ENCODE results near the gene SRGAP1.

Gene SRGAP1

GRCh38 chr12:63815482-63815852 is 29.0 kb upstream of the SRGAP1 start:
- Histone ChIP-seq H3K27me3 (ENCODE audit: control insufficient read depth, insufficient read depth, low read length) (no peaks in the 10 kb centered on the region), H3K4me1 (ENCODE audit: control insufficient read depth, insufficient read depth, low read length) (no peaks in the 10 kb centered on the region), H3K9ac (ENCODE audit: low read depth, low read length) (no peak overlapping the region), H3K36me3 (ENCODE audit: control insufficient read depth, insufficient read depth, low read length) (no peaks in the 10 kb centered on the region), H3K4me3 (ENCODE audit: low read depth, low read length) (no peak overlapping the region), H3K9me3 (ENCODE audit: control insufficient read depth, insufficient read depth, low read length) (no peaks in the 10 kb centered on the region)

GRCh38 chr12:63816031-63816430 is 28.5 kb upstream of the SRGAP1 start:
- H3K9me3 ChIP-seq (ENCODE audit: control insufficient read depth, insufficient read depth, low read length): no peaks in the 10 kb centered on the region
- H3K4me1 ChIP-seq (ENCODE audit: control insufficient read depth, insufficient read depth, low read length): no peaks in the 10 kb centered on the region
- no peaks in the 10 kb centered on the region for H3K36me3 ChIP-seq (ENCODE audit: control insufficient read depth, insufficient read depth, low read length)
- no peak overlapping the region for H3K4me3 ChIP-seq (ENCODE audit: low read depth, low read length)
- no peak overlapping the region for H3K9ac ChIP-seq (ENCODE audit: low read depth, low read length)
- no peaks in the 10 kb centered on the region for H3K27me3 ChIP-seq (ENCODE audit: control insufficient read depth, insufficient read depth, low read length)

GRCh38 chr12:63820427-63820826 is 24.1 kb upstream of the SRGAP1 start:
- Histone ChIP-seq H3K4me3 (ENCODE audit: low read depth, low read length) (no peak overlapping the region), H3K9me3 (ENCODE audit: control insufficient read depth, insufficient read depth, low read length) (no peaks in the 10 kb centered on the region), H3K36me3 (ENCODE audit: control insufficient read depth, insufficient read depth, low read length) (no peaks in the 10 kb centered on the region), H3K9ac (ENCODE audit: low read depth, low read length) (no peak overlapping the region), H3K27me3 (ENCODE audit: control insufficient read depth, insufficient read depth, low read length) (peaks cover 4% of the 10 kb centered on the region), H3K4me1 (ENCODE audit: control insufficient read depth, insufficient read depth, low read length) (no peaks in the 10 kb centered on the region)

GRCh38 chr12:63821781-63822251 is 22.7 kb upstream of the SRGAP1 start:
- H3K4me1 ChIP-seq (ENCODE audit: control insufficient read depth, insufficient read depth, low read length): no peaks in the 10 kb centered on the region
- peaks cover 4% of the 10 kb centered on the region for H3K27me3 ChIP-seq (ENCODE audit: control insufficient read depth, insufficient read depth, low read length)
- peak overlapping the region; percentile 45 for H3K4me3 ChIP-seq (ENCODE audit: low read depth, low read length)
- H3K9ac ChIP-seq (ENCODE audit: low read depth, low read length): peak overlapping the region; percentile 54
- H3K9me3 ChIP-seq (ENCODE audit: control insufficient read depth, insufficient read depth, low read length): no peaks in the 10 kb centered on the region
- H3K36me3 ChIP-seq (ENCODE audit: control insufficient read depth, insufficient read depth, low read length): no peaks in the 10 kb centered on the region

GRCh38 chr12:63822352-63822751 is 22.1 kb upstream of the SRGAP1 start:
- Histone ChIP-seq H3K36me3 (ENCODE audit: control insufficient read depth, insufficient read depth, low read length) (no peaks in the 10 kb centered on the region), H3K4me1 (ENCODE audit: control insufficient read depth, insufficient read depth, low read length) (no peaks in the 10 kb centered on the region), H3K9me3 (ENCODE audit: control insufficient read depth, insufficient read depth, low read length) (no peaks in the 10 kb centered on the region), H3K9ac (ENCODE audit: low read depth, low read length) (no peak overlapping the region), H3K4me3 (ENCODE audit: low read depth, low read length) (no peak overlapping the region), H3K27me3 (ENCODE audit: control insufficient read depth, insufficient read depth, low read length) (peaks cover 4% of the 10 kb centered on the region)

GRCh38 chr12:63823040-63823439 is 21.5 kb upstream of the SRGAP1 start:
- Histone ChIP-seq H3K36me3 (ENCODE audit: control insufficient read depth, insufficient read depth, low read length) (no peaks in the 10 kb centered on the region), H3K27me3 (ENCODE audit: control insufficient read depth, insufficient read depth, low read length) (peaks cover 4% of the 10 kb centered on the region), H3K9ac (ENCODE audit: low read depth, low read length) (no peak overlapping the region), H3K4me3 (ENCODE audit: low read depth, low read length) (no peak overlapping the region), H3K9me3 (ENCODE audit: control insufficient read depth, insufficient read depth, low read length) (no peaks in the 10 kb centered on the region), H3K4me1 (ENCODE audit: control insufficient read depth, insufficient read depth, low read length) (no peaks in the 10 kb centered on the region)

- Histone ChIP-seq H3K9ac (ENCODE audit: low read depth, low read length) (no peak overlapping the region), H3K4me1 (ENCODE audit: control insufficient read depth, insufficient read depth, low read length) (no peaks in the 10 kb centered on the region), H3K36me3 (ENCODE audit: control insufficient read depth, insufficient read depth, low read length) (no peaks in the 10 kb centered on the region), H3K27me3 (ENCODE audit: control insufficient read depth, insufficient read depth, low read length) (peaks cover 4% of the 10 kb centered on the region), H3K4me3 (ENCODE audit: low read depth, low read length) (no peak overlapping the region), H3K9me3 (ENCODE audit: control insufficient read depth, insufficient read depth, low read length) (peaks cover 3% of the 10 kb centered on the region)
Observed at GRCh38 chr12:63826006-63826585, 18.4 kb upstream of the SRGAP1 start.

GRCh38 chr12:63828867-63829266 is 15.6 kb upstream of the SRGAP1 start:
- H3K27me3 ChIP-seq (ENCODE audit: control insufficient read depth, insufficient read depth, low read length): no peaks in the 10 kb centered on the region
- peaks cover 3% of the 10 kb centered on the region for H3K9me3 ChIP-seq (ENCODE audit: control insufficient read depth, insufficient read depth, low read length)
- H3K4me3 ChIP-seq (ENCODE audit: low read depth, low read length): no peak overlapping the region
- no peak overlapping the region for H3K9ac ChIP-seq (ENCODE audit: low read depth, low read length)
- no peaks in the 10 kb centered on the region for H3K4me1 ChIP-seq (ENCODE audit: control insufficient read depth, insufficient read depth, low read length)
- H3K36me3 ChIP-seq (ENCODE audit: control insufficient read depth, insufficient read depth, low read length): no peaks in the 10 kb centered on the region

GRCh38 chr12:63836046-63836445 is 8.5 kb upstream of the SRGAP1 start:
- H3K9me3 ChIP-seq (ENCODE audit: control insufficient read depth, insufficient read depth, low read length): no peaks in the 10 kb centered on the region
- no peaks in the 10 kb centered on the region for H3K27me3 ChIP-seq (ENCODE audit: control insufficient read depth, insufficient read depth, low read length)
- H3K4me1 ChIP-seq (ENCODE audit: control insufficient read depth, insufficient read depth, low read length): no peaks in the 10 kb centered on the region
- no peak overlapping the region for H3K4me3 ChIP-seq (ENCODE audit: low read depth, low read length)
- no peak overlapping the region for H3K9ac ChIP-seq (ENCODE audit: low read depth, low read length)
- H3K36me3 ChIP-seq (ENCODE audit: control insufficient read depth, insufficient read depth, low read length): no peaks in the 10 kb centered on the region

GRCh38 chr12:63836936-63837335 is 7.6 kb upstream of the SRGAP1 start:
- Histone ChIP-seq H3K4me1 (ENCODE audit: control insufficient read depth, insufficient read depth, low read length) (no peaks in the 10 kb centered on the region), H3K9me3 (ENCODE audit: control insufficient read depth, insufficient read depth, low read length) (no peaks in the 10 kb centered on the region), H3K9ac (ENCODE audit: low read depth, low read length) (no peak overlapping the region), H3K27me3 (ENCODE audit: control insufficient read depth, insufficient read depth, low read length) (no peaks in the 10 kb centered on the region), H3K4me3 (ENCODE audit: low read depth, low read length) (no peak overlapping the region), H3K36me3 (ENCODE audit: control insufficient read depth, insufficient read depth, low read length) (no peaks in the 10 kb centered on the region)

GRCh38 chr12:63838411-63838810 is 6.1 kb upstream of the SRGAP1 start:
- no peaks in the 10 kb centered on the region for H3K27me3 ChIP-seq (ENCODE audit: control insufficient read depth, insufficient read depth, low read length)
- H3K9ac ChIP-seq (ENCODE audit: low read depth, low read length): no peak overlapping the region
- no peak overlapping the region for H3K4me3 ChIP-seq (ENCODE audit: low read depth, low read length)
- H3K9me3 ChIP-seq (ENCODE audit: control insufficient read depth, insufficient read depth, low read length): no peaks in the 10 kb centered on the region
- no peaks in the 10 kb centered on the region for H3K36me3 ChIP-seq (ENCODE audit: control insufficient read depth, insufficient read depth, low read length)
- H3K4me1 ChIP-seq (ENCODE audit: control insufficient read depth, insufficient read depth, low read length): no peaks in the 10 kb centered on the region

- Histone ChIP-seq H3K9me3 (ENCODE audit: control insufficient read depth, insufficient read depth, low read length) (no peaks in the 10 kb centered on the region), H3K4me1 (ENCODE audit: control insufficient read depth, insufficient read depth, low read length) (no peaks in the 10 kb centered on the region), H3K27me3 (ENCODE audit: control insufficient read depth, insufficient read depth, low read length) (peaks cover 11% of the 10 kb centered on the region), H3K4me3 (ENCODE audit: low read depth, low read length) (no peak overlapping the region), H3K36me3 (ENCODE audit: control insufficient read depth, insufficient read depth, low read length) (no peaks in the 10 kb centered on the region), H3K9ac (ENCODE audit: low read depth, low read length) (no peak overlapping the region)
Observed at GRCh38 chr12:63841011-63841410, 3.5 kb upstream of the SRGAP1 start.
